ENCODE results near the gene CDR2. TPM values are rescaled to one million over a fixed set of nuclear protein-coding genes. Genes with fewer than 3 reads are reported as not detected.

CDR2 gene
- total RNA-seq, 1 donor from 2014 or later = 28.0 TPM

DNA sequence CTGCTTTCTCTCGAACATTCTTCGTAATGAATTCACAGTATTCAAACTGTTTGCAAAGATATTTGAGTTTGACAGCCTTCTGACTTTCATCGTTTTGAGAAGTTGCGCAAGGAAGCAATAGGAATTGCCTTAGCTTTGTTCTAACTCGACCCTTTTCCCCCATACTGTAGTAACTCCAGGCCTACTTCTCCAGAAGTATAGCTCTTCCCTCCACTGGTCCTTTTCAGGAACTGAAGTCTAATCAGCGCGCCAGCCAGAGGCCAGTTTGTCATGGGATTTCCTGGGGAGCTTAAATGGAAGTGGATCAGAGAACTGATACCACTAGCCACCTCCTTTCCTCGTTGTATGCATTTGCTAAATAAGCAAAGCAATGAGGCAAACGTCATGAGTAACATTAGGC is 27.9 kb downstream of the CDR2 start:
- no peak for TF ChIP-seq EZH2 (IDR thresholded peaks at IDR 0.05)
- TF ChIP-seq, protein P1, sequence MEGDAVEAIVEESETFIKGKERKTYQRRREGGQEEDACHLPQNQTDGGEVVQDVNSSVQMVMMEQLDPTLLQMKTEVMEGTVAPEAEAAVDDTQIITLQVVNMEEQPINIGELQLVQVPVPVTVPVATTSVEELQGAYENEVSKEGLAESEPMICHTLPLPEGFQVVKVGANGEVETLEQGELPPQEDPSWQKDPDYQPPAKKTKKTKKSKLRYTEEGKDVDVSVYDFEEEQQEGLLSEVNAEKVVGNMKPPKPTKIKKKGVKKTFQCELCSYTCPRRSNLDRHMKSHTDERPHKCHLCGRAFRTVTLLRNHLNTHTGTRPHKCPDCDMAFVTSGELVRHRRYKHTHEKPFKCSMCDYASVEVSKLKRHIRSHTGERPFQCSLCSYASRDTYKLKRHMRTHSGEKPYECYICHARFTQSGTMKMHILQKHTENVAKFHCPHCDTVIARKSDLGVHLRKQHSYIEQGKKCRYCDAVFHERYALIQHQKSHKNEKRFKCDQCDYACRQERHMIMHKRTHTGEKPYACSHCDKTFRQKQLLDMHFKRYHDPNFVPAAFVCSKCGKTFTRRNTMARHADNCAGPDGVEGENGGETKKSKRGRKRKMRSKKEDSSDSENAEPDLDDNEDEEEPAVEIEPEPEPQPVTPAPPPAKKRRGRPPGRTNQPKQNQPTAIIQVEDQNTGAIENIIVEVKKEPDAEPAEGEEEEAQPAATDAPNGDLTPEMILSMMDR (IDR thresholded peaks at IDR 0.05) = no peak
- no peak for TF ChIP-seq EZH2phosphoT487 (IDR thresholded peaks at IDR 0.05)
- H4K20me1 ChIP-seq (ENCODE audit: low read depth) = no peaks in the 10 kb centered on the region
- H2AFZ ChIP-seq (replicated peaks) = no peak overlapping the region
- H3K36me3 ChIP-seq = peaks cover 12% of the 10 kb centered on the region
- no peak for DNase-seq (ENCODE audit: low spot score)
- H3K4me1 ChIP-seq = no peaks in the 10 kb centered on the region
- H3K4me3 ChIP-seq = no peak overlapping the region
- H3K4me2 ChIP-seq = no peak overlapping the region
- Mint-ChIP-seq H3K4me3 (no peak overlapping the region), H3K27ac (no peak overlapping the region), H3K27me3 (ENCODE audit: insufficient read depth, low read depth) (peaks cover 3% of the 10 kb centered on the region), H3K36me3 (peaks cover 30% of the 10 kb centered on the region), H3K9me3 (peaks cover 3% of the 10 kb centered on the region), H3K4me1 (no peaks in the 10 kb centered on the region)
- no peaks in the 10 kb centered on the region for H3K79me2 ChIP-seq (ENCODE audit: low read depth)
- H3K27me3 ChIP-seq = no peaks in the 10 kb centered on the region
- no peaks in the 10 kb centered on the region for H3K9me3 ChIP-seq (ENCODE audit: low read depth)
- H3K9ac ChIP-seq = no peak overlapping the region
- H3F3A ChIP-seq (ENCODE audit: low read depth) = peaks cover 6% of the 10 kb centered on the region
- no peak overlapping the region for H3K27ac ChIP-seq

DNA sequence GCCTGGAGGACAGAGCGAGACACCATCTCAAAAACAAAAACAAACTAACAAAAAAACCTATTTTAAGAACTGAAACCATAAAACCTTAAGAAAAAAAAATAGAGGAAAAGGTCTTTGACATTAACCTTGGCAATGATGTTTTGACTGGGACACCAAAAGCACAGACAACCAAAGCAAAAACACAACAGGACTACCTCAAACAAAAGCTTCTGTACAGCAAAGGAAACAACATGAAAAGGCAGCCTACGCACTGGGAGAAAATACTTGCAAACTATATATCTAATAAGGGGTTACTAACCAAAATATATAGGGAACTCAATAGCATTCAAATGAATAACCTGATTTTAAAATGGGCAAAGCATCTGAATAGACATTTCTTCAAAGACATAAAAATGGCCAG is 32.3 kb downstream of the CDR2 start:
- DNase-seq (ENCODE audit: low spot score) = no peak
- no peak overlapping the region for H3K4me3 Mint-ChIP-seq
- peaks cover 2% of the 10 kb centered on the region for H3K9me3 ChIP-seq (ENCODE audit: low read depth)
- no peak overlapping the region for H3K9ac ChIP-seq
- H3K27ac ChIP-seq = no peak overlapping the region
- no peaks in the 10 kb centered on the region for H3K79me2 ChIP-seq (ENCODE audit: low read depth)
- no peak overlapping the region for H3K4me3 ChIP-seq
- H3K27ac Mint-ChIP-seq = no peak overlapping the region
- H3K4me1 ChIP-seq = no peaks in the 10 kb centered on the region
- no peaks in the 10 kb centered on the region for H3K27me3 ChIP-seq
- no peaks in the 10 kb centered on the region for H3K27me3 Mint-ChIP-seq (ENCODE audit: insufficient read depth, low read depth)
- no peaks in the 10 kb centered on the region for H3K4me1 Mint-ChIP-seq
- H4K20me1 ChIP-seq (ENCODE audit: low read depth) = no peaks in the 10 kb centered on the region
- H2AFZ ChIP-seq (replicated peaks) = no peak overlapping the region
- H3K4me2 ChIP-seq = no peak overlapping the region
- peaks cover 33% of the 10 kb centered on the region for H3K9me3 Mint-ChIP-seq
- H3F3A ChIP-seq (ENCODE audit: low read depth) = peaks cover 6% of the 10 kb centered on the region
- H3K36me3 Mint-ChIP-seq = peaks cover 20% of the 10 kb centered on the region
- TF ChIP-seq EZH2phosphoT487 (IDR thresholded peaks at IDR 0.05) (no peak), EZH2 (IDR thresholded peaks at IDR 0.05) (no peak)
- TF ChIP-seq, protein P1 (IDR thresholded peaks at IDR 0.05) = no peak
- H3K36me3 ChIP-seq = peaks cover 14% of the 10 kb centered on the region

DNA sequence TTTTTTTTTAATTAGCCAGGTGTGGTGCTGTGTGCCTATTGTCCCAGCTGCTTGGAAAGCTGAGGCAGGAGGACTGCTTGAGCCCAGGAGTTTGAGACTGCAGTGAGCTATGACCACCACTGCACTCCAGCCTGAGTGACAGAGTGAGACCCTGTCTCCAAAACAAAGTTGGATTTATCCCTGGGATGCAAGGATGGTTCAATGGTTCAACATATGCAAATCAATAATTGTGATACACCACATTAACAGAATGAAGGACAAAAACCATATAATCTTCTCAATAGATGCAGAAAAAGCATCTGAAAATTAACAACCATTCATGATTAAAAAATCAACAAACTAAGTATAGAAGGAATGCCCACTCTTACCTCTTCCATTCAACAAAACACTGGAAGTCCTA is 33.5 kb downstream of the CDR2 start:
- H3F3A ChIP-seq (ENCODE audit: low read depth) = peaks cover 3% of the 10 kb centered on the region
- no peaks in the 10 kb centered on the region for H4K20me1 ChIP-seq (ENCODE audit: low read depth)
- no peak for DNase-seq (ENCODE audit: low spot score)
- no peak overlapping the region for H3K27ac ChIP-seq
- peaks cover 43% of the 10 kb centered on the region for H3K9me3 Mint-ChIP-seq
- H3K79me2 ChIP-seq (ENCODE audit: low read depth) = no peaks in the 10 kb centered on the region
- peaks cover 25% of the 10 kb centered on the region for H3K36me3 Mint-ChIP-seq
- H3K36me3 ChIP-seq = peaks cover 14% of the 10 kb centered on the region
- no peaks in the 10 kb centered on the region for H3K4me1 ChIP-seq
- TF ChIP-seq EZH2phosphoT487 (IDR thresholded peaks at IDR 0.05) (no peak), EZH2 (IDR thresholded peaks at IDR 0.05) (no peak)
- TF ChIP-seq, protein P1 (IDR thresholded peaks at IDR 0.05) = no peak
- peaks cover 9% of the 10 kb centered on the region for H3K9me3 ChIP-seq (ENCODE audit: low read depth)
- no peak overlapping the region for H2AFZ ChIP-seq (replicated peaks)
- H3K4me1 Mint-ChIP-seq = no peaks in the 10 kb centered on the region
- no peak overlapping the region for H3K4me3 ChIP-seq
- H3K27ac Mint-ChIP-seq = no peak overlapping the region
- no peaks in the 10 kb centered on the region for H3K27me3 Mint-ChIP-seq (ENCODE audit: insufficient read depth, low read depth)
- H3K4me3 Mint-ChIP-seq = no peak overlapping the region
- H3K27me3 ChIP-seq = no peaks in the 10 kb centered on the region
- no peak overlapping the region for H3K9ac ChIP-seq
- no peak overlapping the region for H3K4me2 ChIP-seq

Measured in neural progenitor cell (in vitro differentiated cells).